ENCODE measurements around the gene FNDC3B. TPM values are rescaled to one million over a fixed set of nuclear protein-coding genes. Genes with fewer than 3 reads are reported as not detected.

Gene FNDC3B
- total RNA-seq, 1 donor from 2014 or later = 160 TPM

GRCh38 chr3:172154768-172155664, 115.6 kb downstream of the FNDC3B start:
- Histone ChIP-seq H3K36me3 (no peaks in the 10 kb centered on the region), H3K27ac (peak overlapping the region; percentile 33), H3K27me3 (no peaks in the 10 kb centered on the region), H3K4me1 (peaks cover 46% of the 10 kb centered on the region), H3K9me3 (no peaks in the 10 kb centered on the region), H3K4me3 (no peak overlapping the region)
- no peak for ATAC-seq
- intact Hi-C loops (cut with DNase I) = no loop called here
- no peak for DNase-seq
- TF ChIP-seq, protein P1, sequence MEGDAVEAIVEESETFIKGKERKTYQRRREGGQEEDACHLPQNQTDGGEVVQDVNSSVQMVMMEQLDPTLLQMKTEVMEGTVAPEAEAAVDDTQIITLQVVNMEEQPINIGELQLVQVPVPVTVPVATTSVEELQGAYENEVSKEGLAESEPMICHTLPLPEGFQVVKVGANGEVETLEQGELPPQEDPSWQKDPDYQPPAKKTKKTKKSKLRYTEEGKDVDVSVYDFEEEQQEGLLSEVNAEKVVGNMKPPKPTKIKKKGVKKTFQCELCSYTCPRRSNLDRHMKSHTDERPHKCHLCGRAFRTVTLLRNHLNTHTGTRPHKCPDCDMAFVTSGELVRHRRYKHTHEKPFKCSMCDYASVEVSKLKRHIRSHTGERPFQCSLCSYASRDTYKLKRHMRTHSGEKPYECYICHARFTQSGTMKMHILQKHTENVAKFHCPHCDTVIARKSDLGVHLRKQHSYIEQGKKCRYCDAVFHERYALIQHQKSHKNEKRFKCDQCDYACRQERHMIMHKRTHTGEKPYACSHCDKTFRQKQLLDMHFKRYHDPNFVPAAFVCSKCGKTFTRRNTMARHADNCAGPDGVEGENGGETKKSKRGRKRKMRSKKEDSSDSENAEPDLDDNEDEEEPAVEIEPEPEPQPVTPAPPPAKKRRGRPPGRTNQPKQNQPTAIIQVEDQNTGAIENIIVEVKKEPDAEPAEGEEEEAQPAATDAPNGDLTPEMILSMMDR (IDR thresholded peaks at IDR 0.05) = no peak

DNA sequence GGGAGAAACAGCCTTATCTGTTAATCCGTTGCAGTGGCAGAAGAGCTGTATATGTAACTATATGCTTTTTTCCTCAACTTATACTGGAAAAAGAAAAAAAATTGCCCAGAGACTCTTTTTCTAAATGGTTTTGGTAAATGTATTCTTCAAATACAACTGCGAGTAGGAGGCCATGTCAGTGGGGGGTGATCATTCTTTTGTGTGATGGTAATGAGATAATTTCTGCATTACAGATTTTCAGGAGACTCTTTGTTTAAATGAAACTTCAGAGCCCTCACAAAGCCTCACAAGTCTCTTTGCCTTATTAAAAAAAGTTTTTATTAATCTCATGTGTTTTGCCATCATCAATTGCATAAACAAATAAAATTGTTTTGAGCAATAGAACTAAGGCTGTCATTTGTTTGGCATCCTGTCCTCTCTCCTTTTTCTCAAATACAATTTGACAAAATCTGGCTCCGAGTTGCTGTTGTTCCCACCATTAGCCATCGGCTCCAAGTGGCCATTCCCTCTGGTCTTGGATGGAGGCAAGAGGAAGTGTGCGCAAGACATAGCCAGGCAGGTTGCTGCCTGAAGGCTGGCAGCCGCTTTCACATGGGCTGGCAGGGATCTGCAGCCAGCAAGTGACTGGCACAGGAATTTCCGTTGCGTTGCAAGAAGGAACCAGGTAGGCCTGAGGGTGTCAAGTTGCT, 116.7 kb downstream of the FNDC3B start:
- peak overlapping the region; percentile 33 for H3K27ac ChIP-seq
- no peaks in the 10 kb centered on the region for H3K9me3 ChIP-seq
- peaks cover 51% of the 10 kb centered on the region for H3K4me1 ChIP-seq
- DNase-seq (peak; percentile 73), ATAC-seq (peak; percentile 66)
- no peaks in the 10 kb centered on the region for H3K36me3 ChIP-seq
- no peaks in the 10 kb centered on the region for H3K27me3 ChIP-seq
- intact Hi-C loops (cut with DNase I) = no loop called here
- H3K4me3 ChIP-seq = no peak overlapping the region
- TF ChIP-seq, protein P1 (IDR thresholded peaks at IDR 0.05) = no peak

DNA sequence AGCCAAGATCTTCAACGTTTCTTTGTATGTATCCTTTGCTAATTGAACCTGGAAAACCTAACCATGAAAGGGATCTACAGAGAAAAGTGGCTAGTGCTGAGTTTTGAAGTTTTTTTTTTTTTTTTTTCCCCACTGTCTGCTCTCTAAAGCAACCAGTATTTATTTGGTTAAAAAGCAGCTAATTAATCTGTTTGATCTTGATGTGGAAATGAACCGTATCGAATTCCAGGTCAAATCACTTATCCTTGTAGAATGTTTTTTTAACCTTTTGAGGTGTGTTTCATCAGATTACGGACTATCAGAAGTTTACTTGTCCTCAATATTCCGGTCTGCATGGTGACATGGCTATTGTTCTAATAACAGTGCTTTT, 117.2 kb downstream of the FNDC3B start:
- DNase-seq (no peak), ATAC-seq (no peak)
- intact Hi-C loops (cut with DNase I) = no loop called here
- H3K36me3 ChIP-seq = no peaks in the 10 kb centered on the region
- TF ChIP-seq, protein P1 (IDR thresholded peaks at IDR 0.05) = no peak
- H3K27ac ChIP-seq = peak overlapping the region; percentile 27
- H3K4me1 ChIP-seq = peaks cover 51% of the 10 kb centered on the region
- no peaks in the 10 kb centered on the region for H3K27me3 ChIP-seq
- no peak overlapping the region for H3K4me3 ChIP-seq
- H3K9me3 ChIP-seq = no peaks in the 10 kb centered on the region

- H3K27me3 ChIP-seq = no peaks in the 10 kb centered on the region
- H3K36me3 ChIP-seq = no peaks in the 10 kb centered on the region
- peaks cover 41% of the 10 kb centered on the region for H3K4me1 ChIP-seq
- intact Hi-C loops (cut with DNase I) = no loop called here
- H3K27ac ChIP-seq = no peak overlapping the region
- no peak for DNase-seq
- no peaks in the 10 kb centered on the region for H3K9me3 ChIP-seq
- no peak overlapping the region for H3K4me3 ChIP-seq
- TF ChIP-seq, protein P1 (IDR thresholded peaks at IDR 0.05) = no peak
- ATAC-seq = no peak
Measured at GRCh38 chr3:172157564-172158258, 118.3 kb downstream of the FNDC3B start.

DNA sequence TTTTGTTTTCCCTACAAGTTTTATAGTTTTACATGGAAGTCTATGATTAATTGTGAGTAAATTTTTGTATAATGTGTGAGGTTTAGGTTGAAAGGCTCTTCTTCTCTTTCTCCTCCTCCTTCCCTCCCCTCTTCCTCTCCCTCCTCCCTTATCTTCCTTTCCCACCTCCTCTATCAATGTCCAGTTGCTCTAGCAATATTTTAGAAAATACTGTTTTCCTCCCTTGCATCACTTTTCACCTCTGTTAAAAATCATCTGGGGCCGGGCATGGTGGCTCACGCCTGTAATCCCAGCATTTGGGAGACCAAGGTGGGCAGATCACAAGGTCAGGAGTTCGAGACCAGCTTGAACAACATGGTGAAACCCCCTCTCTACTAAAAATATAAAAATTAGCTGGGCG, 119.4 kb downstream of the FNDC3B start:
- no peaks in the 10 kb centered on the region for H3K9me3 ChIP-seq
- ATAC-seq = no peak
- TF ChIP-seq, protein P1 (IDR thresholded peaks at IDR 0.05) = no peak
- peaks cover 30% of the 10 kb centered on the region for H3K4me1 ChIP-seq
- H3K4me3 ChIP-seq = no peak overlapping the region
- H3K27ac ChIP-seq = no peak overlapping the region
- no peak for DNase-seq
- no peaks in the 10 kb centered on the region for H3K36me3 ChIP-seq
- H3K27me3 ChIP-seq = no peaks in the 10 kb centered on the region
- intact Hi-C loops (cut with DNase I) = no loop called here

All from upper lobe of right lung (tissue), 1 donor.